Hepatocyte (in vitro differentiated cells): ENCODE data around the gene CD226. TPM values are rescaled to one million over a fixed set of nuclear protein-coding genes. Genes with fewer than 3 reads are reported as not detected.

ENCODE experiments used
- DNase-seq: peaks from one replicate; pipeline ENCODE4 v3.0.0-alpha.2; 2016; ENCODE audit warnings: low spot score
- H2AFZ ChIP-seq: fragments of 200-600 bp; sonication (generic); 2 replicates; pipeline ENCODE4 v1.6.0; 2016; ENCODE audit warnings: antibody characterized with exemption, mild to moderate bottlenecking
- H3K27ac ChIP-seq: fragments of 200-600 bp; sonication (generic); 2 replicates; pipeline ENCODE4 v1.5.1; 2016; ENCODE audit warnings: mild to moderate bottlenecking
- H3K27me3 ChIP-seq: fragments of 200-600 bp; sonication (generic); 2 replicates; pipeline ENCODE4 v1.6.1; 2016
- H3K36me3 ChIP-seq: fragments of 200-600 bp; sonication (generic); replicated peaks from 2 replicates; pipeline ENCODE4 v1.5.1; 2016; ENCODE audit warnings: low read depth; ENCODE audit not compliant: insufficient read depth
- H3K4me1 ChIP-seq: fragments of 200-600 bp; sonication (generic); 2 replicates; pipeline ENCODE4 v1.5.1; 2016; ENCODE audit warnings: mild to moderate bottlenecking, moderate library complexity; ENCODE audit not compliant: insufficient read depth
- H3K4me2 ChIP-seq: fragments of 200-600 bp; sonication (generic); 2 replicates; pipeline ENCODE4 v1.6.0; 2016
- H3K4me3 ChIP-seq: fragments of 200-600 bp; sonication (generic); 2 replicates; pipeline ENCODE4 v1.5.1; 2016; ENCODE audit warnings: mild to moderate bottlenecking
- H3K79me2 ChIP-seq: fragments of 200-600 bp; sonication (generic); 2 replicates; pipeline ENCODE4 v1.6.0; 2017; ENCODE audit warnings: mild to moderate bottlenecking
- H3K9me2 ChIP-seq: fragments of 200-600 bp; sonication (generic); replicated peaks from 2 replicates; pipeline ENCODE4 v1.6.0; 2017; ENCODE audit warnings: mild to moderate bottlenecking; ENCODE audit not compliant: insufficient read depth
- H3K9me3 ChIP-seq: fragments of 200-600 bp; sonication (generic); 2 replicates; pipeline ENCODE4 v1.5.1; 2016; ENCODE audit warnings: low read depth, mild to moderate bottlenecking
- H4K20me1 ChIP-seq: fragments of 200-600 bp; sonication (generic); 2 replicates; pipeline ENCODE4 v1.6.0; 2016; ENCODE audit warnings: mild to moderate bottlenecking; ENCODE audit not compliant: insufficient read depth, poor library complexity, severe bottlenecking
- EZH2 ChIP-seq: fragments of 200-600 bp; sonication (generic); IDR thresholded peaks from 2 replicates; pipeline ENCODE4 v1.6.1; 2016; ENCODE audit warnings: antibody characterized with exemption, mild to moderate bottlenecking, borderline replicate concordance
- EZH2phosphoT487 ChIP-seq: fragments of 200-600 bp; sonication (generic); IDR thresholded peaks from one replicate; pipeline ENCODE4 v1.6.1; 2018; ENCODE audit warnings: antibody characterized with exemption, mild to moderate bottlenecking, low read depth, moderate library complexity; ENCODE audit not compliant: unreplicated experiment, severe bottlenecking
- WGBS: methylation state at CpG from one replicate; pipeline ENCODE4 v1.1.6; 2016; ENCODE audit warnings: low lambda C conversion rate; ENCODE audit errors: missing lambda C conversion rate; 5-methylcytosine and 5-hydroxymethylcytosine counted together
- polyA plus RNA-seq: library from polyadenylated mRNA; unstranded; fragments of >200 nt; fragmentation: Nextera tagmentation; extraction: Ambion mirVana; gene quantifications from 2 replicates; pipeline ENCODE4 v1.2.1, GENCODE V29; 2016
- total RNA-seq: library from RNA; depleted of rRNA; stranded (reverse); fragments of >200 nt; gene quantifications from 2 replicates; pipeline ENCODE4 v1.2.3, GENCODE V29; 2014
- TF ChIP-seq, protein P1 (sequence below): fragments of 200-600 bp; sonication (generic); IDR thresholded peaks from 2 replicates; pipeline ENCODE4 v1.5.1; 2016; ENCODE audit warnings: antibody characterized with exemption, mild to moderate bottlenecking; ENCODE audit not compliant: poor library complexity

The CD226 gene
- total and polyA plus RNA-seq, 2 experiments from 2014 or later, result 0.07 TPM; not detected in 1

DNA sequence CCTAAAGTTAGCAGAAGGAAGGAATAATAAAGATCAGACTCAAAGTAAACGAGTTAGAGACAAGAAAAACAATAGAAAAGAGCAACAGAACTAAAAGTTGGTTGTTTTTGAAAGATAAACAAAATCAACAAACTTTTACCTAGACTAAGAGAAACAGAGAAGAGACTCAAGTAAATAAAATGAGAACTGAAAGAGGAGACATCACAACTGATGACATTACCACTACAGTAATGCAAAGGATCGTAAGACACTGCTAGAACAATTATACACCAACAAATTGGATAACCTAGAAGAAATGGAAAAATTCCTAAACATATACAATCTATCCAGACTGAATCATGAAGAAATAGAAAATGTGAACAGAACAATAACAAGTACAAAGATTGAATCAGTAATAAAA, 139.3 kb downstream of the CD226 start:
- Histone ChIP-seq H4K20me1 (no peaks in the 10 kb centered on the region), H3K9me2 (no peaks in the 10 kb centered on the region), H3K27ac (no peak overlapping the region), H3K4me1 (no peaks in the 10 kb centered on the region), H3K36me3 (no peaks in the 10 kb centered on the region), H3K4me3 (no peak overlapping the region), H3K4me2 (no peak overlapping the region), H3K9me3 (no peaks in the 10 kb centered on the region), H2AFZ (no peak overlapping the region), H3K79me2 (no peaks in the 10 kb centered on the region), H3K27me3 (no peaks in the 10 kb centered on the region)
- WGBS, result 81% methylated on average over 2 of the region's 2 CpGs
- TF ChIP-seq EZH2phosphoT487 (no peak), EZH2 (no peak)
- TF ChIP-seq, protein P1, sequence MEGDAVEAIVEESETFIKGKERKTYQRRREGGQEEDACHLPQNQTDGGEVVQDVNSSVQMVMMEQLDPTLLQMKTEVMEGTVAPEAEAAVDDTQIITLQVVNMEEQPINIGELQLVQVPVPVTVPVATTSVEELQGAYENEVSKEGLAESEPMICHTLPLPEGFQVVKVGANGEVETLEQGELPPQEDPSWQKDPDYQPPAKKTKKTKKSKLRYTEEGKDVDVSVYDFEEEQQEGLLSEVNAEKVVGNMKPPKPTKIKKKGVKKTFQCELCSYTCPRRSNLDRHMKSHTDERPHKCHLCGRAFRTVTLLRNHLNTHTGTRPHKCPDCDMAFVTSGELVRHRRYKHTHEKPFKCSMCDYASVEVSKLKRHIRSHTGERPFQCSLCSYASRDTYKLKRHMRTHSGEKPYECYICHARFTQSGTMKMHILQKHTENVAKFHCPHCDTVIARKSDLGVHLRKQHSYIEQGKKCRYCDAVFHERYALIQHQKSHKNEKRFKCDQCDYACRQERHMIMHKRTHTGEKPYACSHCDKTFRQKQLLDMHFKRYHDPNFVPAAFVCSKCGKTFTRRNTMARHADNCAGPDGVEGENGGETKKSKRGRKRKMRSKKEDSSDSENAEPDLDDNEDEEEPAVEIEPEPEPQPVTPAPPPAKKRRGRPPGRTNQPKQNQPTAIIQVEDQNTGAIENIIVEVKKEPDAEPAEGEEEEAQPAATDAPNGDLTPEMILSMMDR, result no peak
- no peak for DNase-seq

DNA sequence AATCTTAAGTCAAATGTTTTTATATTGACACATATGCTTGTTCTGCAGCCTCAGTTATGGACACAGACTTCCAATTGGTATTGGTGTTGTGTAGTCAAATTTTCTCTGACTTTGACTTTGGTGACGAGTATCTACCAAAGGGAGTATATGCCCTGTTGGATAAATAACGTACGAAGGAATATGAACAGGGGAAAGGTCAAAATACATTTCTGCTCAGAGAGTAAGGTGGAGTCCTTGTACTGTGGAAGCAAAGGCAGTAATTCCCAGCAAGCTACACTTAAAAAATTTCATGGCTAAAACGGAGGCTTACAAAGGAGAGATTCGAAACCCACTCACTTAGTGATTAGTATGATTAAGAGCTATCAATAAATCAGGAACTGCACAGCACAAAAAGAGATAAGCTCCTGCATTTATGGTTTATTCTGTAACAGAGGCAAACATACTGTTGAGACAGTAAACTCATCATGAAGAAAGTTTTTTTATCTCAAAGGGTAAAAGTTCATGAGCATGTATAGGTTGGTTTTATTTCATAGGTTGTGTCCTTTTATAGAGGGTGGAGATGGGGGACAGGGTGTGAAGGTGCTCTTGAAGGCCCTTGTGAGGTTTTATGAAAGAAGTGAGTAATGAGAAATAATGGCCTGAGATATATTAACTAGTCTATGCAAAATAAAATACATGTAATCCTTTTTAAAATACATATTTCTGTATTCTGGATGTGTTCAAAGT, 142.7 kb downstream of the CD226 start:
- H4K20me1 ChIP-seq, result no peaks in the 10 kb centered on the region
- H3K4me3 ChIP-seq, result no peak overlapping the region
- no peaks in the 10 kb centered on the region for H3K9me2 ChIP-seq
- H3K79me2 ChIP-seq, result no peaks in the 10 kb centered on the region
- H3K36me3 ChIP-seq, result no peaks in the 10 kb centered on the region
- TF ChIP-seq EZH2phosphoT487, result no peak
- TF ChIP-seq, protein P1, result no peak
- no peak for TF ChIP-seq EZH2
- WGBS, result 72% methylated on average over 5 of the region's 5 CpGs
- no peak overlapping the region for H3K4me2 ChIP-seq
- H2AFZ ChIP-seq, result no peak overlapping the region
- H3K9me3 ChIP-seq, result no peaks in the 10 kb centered on the region
- H3K4me1 ChIP-seq, result no peaks in the 10 kb centered on the region
- H3K27me3 ChIP-seq, result no peaks in the 10 kb centered on the region
- DNase-seq, result no peak
- no peak overlapping the region for H3K27ac ChIP-seq
